Measurements from ENCODE around the gene SEMA6A.
A peak's percentile ranks its signal among the peaks of the same experiment; 100 is the strongest.

Gene SEMA6A

GRCh38 chr5:116454417-116454927 lies 120.2 kb downstream of the SEMA6A start:
- peak; percentile 3 to 70 for DNase-seq

- no peak for DNase-seq
Observed at GRCh38 chr5:116453988-116454411, 120.6 kb downstream of the SEMA6A start.

- DNase-seq, result no peak
Observed at GRCh38 chr5:116452774-116453368, 121.8 kb downstream of the SEMA6A start.

GRCh38 chr5:116451905-116452450 lies 122.6 kb downstream of the SEMA6A start:
- no peak for DNase-seq

- DNase-seq, result no peak
Observed at GRCh38 chr5:116451066-116451465, 123.6 kb downstream of the SEMA6A start.

- DNase-seq, result no peak
Observed at GRCh38 chr5:116449458-116449857, 125.2 kb downstream of the SEMA6A start.

GRCh38 chr5:116448870-116449427 lies 125.7 kb downstream of the SEMA6A start:
- no peak for DNase-seq

GRCh38 chr5:116448450-116448849 lies 126.2 kb downstream of the SEMA6A start:
- DNase-seq, result no peak

GRCh38 chr5:116446356-116447005 lies 128.1 kb downstream of the SEMA6A start:
- DNase-seq, result no peak

- no peak for DNase-seq
Observed at GRCh38 chr5:116445311-116445710, 129.3 kb downstream of the SEMA6A start.

GRCh38 chr5:116444373-116445295 lies 130.0 kb downstream of the SEMA6A start:
- no peak for DNase-seq

- DNase-seq, result no peak
Observed at GRCh38 chr5:116442931-116443551, 131.6 kb downstream of the SEMA6A start.

- DNase-seq, result no peak
Observed at GRCh38 chr5:116442095-116442534, 132.5 kb downstream of the SEMA6A start.

GRCh38 chr5:116441223-116441622 lies 133.4 kb downstream of the SEMA6A start:
- DNase-seq, result no peak

- no peak for DNase-seq
Observed at GRCh38 chr5:116440457-116441001, 134.1 kb downstream of the SEMA6A start.

GRCh38 chr5:116439905-116440304 lies 134.7 kb downstream of the SEMA6A start:
- DNase-seq, result no peak

- DNase-seq, result no peak
Observed at GRCh38 chr5:116438979-116439554, 135.6 kb downstream of the SEMA6A start.

GRCh38 chr5:116437922-116438578 lies 136.6 kb downstream of the SEMA6A start:
- DNase-seq, result no peak

GRCh38 chr5:116437351-116437705 lies 137.3 kb downstream of the SEMA6A start:
- DNase-seq, result no peak

GRCh38 chr5:116436674-116437350 lies 137.8 kb downstream of the SEMA6A start:
- DNase-seq, result no peak

- DNase-seq, result no peak
Observed at GRCh38 chr5:116428966-116429365, 145.7 kb downstream of the SEMA6A start.
